GM18873 (cell line): Measurements from ENCODE around the gene ZNF440.

Source experiments
- ATAC-seq: cut with Tn5 transposase; IDR thresholded peaks from one replicate; pipeline ENCODE4 v1.9.1; 2021; ENCODE audit warnings: mild to moderate bottlenecking, moderate library complexity, moderate number of reproducible peaks; ENCODE audit not compliant: unreplicated experiment, low FRiP score

Gene ZNF440

DNA sequence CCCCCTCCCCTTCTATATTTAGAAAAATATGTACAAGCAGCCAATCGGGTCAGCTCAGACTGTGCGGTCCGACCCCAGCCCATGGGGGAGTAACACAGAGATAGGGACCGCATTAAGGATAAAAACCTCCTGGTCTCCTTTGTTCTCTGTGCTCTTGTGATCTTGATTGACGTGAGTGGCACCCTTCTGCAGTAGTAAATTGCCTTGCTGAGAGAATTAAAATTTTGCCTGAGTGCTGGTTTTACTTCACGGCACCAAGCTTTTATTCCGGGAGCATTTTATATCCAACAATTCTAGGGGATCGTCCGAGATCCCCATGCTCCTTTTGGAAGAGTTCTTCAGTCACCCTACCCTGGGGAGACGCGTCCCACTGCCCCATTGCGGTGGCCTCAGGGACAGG is 66.5 kb downstream of the ZNF440 start:
- no peak for ATAC-seq

DNA sequence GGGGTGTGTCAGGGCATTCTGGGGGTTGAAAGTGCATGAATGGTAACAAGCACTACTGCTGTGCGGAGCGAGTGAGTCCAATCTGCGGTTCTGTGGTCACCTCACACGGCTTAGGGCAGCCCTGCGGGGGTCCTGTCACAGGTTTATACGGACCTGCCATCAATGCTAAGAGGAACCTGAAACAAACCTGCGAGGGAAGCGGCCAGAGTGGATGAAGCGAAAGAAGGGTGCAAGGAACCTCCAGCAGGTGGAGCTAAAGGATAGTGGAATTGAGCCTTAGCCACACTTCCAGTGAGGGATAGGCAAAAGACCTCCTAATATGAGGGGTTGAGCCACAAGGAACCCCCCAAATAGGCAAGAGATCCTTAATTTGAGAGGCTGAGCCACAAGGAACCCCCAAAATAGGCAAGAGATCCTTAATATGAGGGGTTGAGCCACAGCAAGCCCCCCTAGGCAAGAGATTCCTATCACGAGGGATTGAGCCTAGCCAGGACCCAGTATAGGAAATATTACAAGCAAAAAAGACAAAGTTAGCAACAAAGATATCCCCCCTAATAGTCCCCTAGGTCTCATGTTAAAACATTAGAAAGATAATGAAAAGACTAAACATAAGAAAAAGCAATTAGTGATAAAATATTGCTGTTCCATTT is 67.2 kb downstream of the ZNF440 start:
- ATAC-seq, result no peak

DNA sequence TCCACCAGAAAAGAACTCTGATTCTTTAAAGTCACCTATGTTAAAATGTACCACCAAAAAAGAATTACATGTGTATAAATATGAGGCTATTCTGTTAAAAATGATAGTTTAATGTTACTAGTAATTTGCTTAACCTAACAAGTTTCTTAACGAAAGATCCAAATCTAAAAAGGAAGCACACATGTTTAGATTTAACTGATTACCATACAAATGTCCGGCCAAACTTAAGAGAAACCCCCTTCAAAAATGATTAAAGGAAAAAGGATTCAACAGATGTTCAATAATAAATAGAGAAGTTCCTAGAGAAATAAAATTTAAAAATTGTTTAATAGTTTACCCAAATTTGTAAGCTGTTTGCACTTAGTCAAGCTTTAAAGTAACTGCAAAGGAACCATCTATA is 68.5 kb downstream of the ZNF440 start:
- no peak for ATAC-seq
